ENCODE results near the gene FOXK2.
A peak's percentile ranks its signal among the peaks of the same experiment; 100 is the strongest.

Gene FOXK2

GRCh38 chr17:82589851-82590180, 70.3 kb downstream of the FOXK2 start:
- Mint-ChIP-seq H3K36me3 (ENCODE audit: low read depth) (peaks cover 59% of the 10 kb centered on the region), H3K27ac (no peak overlapping the region), H3K9me3 (no peaks in the 10 kb centered on the region), H3K27me3 (no peaks in the 10 kb centered on the region), H3K4me3 (no peak overlapping the region), H3K4me1 (ENCODE audit: low read depth) (peaks cover 43% of the 10 kb centered on the region)
- intact Hi-C loops (cut with micrococcal nuclease): no loop called here

GRCh38 chr17:82590216-82590615, 70.7 kb downstream of the FOXK2 start:
- Mint-ChIP-seq H3K36me3 (ENCODE audit: low read depth) (peaks cover 59% of the 10 kb centered on the region), H3K4me3 (no peak overlapping the region), H3K27ac (no peak overlapping the region), H3K9me3 (no peaks in the 10 kb centered on the region), H3K27me3 (no peaks in the 10 kb centered on the region), H3K4me1 (ENCODE audit: low read depth) (peaks cover 43% of the 10 kb centered on the region)
- intact Hi-C loops (cut with micrococcal nuclease): no loop called here

GRCh38 chr17:82590881-82591539, 71.5 kb downstream of the FOXK2 start:
- Mint-ChIP-seq H3K27me3 (no peaks in the 10 kb centered on the region), H3K9me3 (no peaks in the 10 kb centered on the region), H3K27ac (peak overlapping the region; percentile 79), H3K4me1 (ENCODE audit: low read depth) (peaks cover 43% of the 10 kb centered on the region), H3K4me3 (no peak overlapping the region), H3K36me3 (ENCODE audit: low read depth) (peaks cover 59% of the 10 kb centered on the region)
- intact Hi-C loops (cut with micrococcal nuclease): no loop called here

GRCh38 chr17:82592289-82592766, 72.8 kb downstream of the FOXK2 start:
- intact Hi-C loops (cut with micrococcal nuclease): no loop called here
- Mint-ChIP-seq H3K36me3 (ENCODE audit: low read depth) (peaks cover 59% of the 10 kb centered on the region), H3K4me1 (ENCODE audit: low read depth) (peaks cover 36% of the 10 kb centered on the region), H3K4me3 (peak overlapping the region; percentile 35), H3K27me3 (no peaks in the 10 kb centered on the region), H3K27ac (peak overlapping the region; percentile 79), H3K9me3 (no peaks in the 10 kb centered on the region)

GRCh38 chr17:82592767-82593589, 73.4 kb downstream of the FOXK2 start:
- no peaks in the 10 kb centered on the region for H3K27me3 Mint-ChIP-seq
- no peaks in the 10 kb centered on the region for H3K9me3 Mint-ChIP-seq
- intact Hi-C loops (cut with micrococcal nuclease): no loop called here

GRCh38 chr17:82593590-82594087, 74.1 kb downstream of the FOXK2 start:
- intact Hi-C loops (cut with micrococcal nuclease): no loop called here
- H3K27me3 Mint-ChIP-seq: no peaks in the 10 kb centered on the region
- peak overlapping the region; percentile 62 for H3K4me3 Mint-ChIP-seq
- peaks cover 40% of the 10 kb centered on the region for H3K4me1 Mint-ChIP-seq (ENCODE audit: low read depth)
- H3K9me3 Mint-ChIP-seq: no peaks in the 10 kb centered on the region
- peaks cover 59% of the 10 kb centered on the region for H3K36me3 Mint-ChIP-seq (ENCODE audit: low read depth)
- H3K27ac Mint-ChIP-seq: peak overlapping the region; percentile 79

More at GRCh38 chr17:82592767-82593589, 73.4 kb downstream of the FOXK2 start:
- Mint-ChIP-seq H3K4me3 (peak overlapping the region; percentile 62), H3K27ac (peak overlapping the region; percentile 79), H3K36me3 (ENCODE audit: low read depth) (peaks cover 59% of the 10 kb centered on the region), H3K4me1 (ENCODE audit: low read depth) (peaks cover 34% of the 10 kb centered on the region)

- intact Hi-C loops (cut with micrococcal nuclease): no loop called here
- H3K9me3 Mint-ChIP-seq: no peaks in the 10 kb centered on the region
- H3K27ac Mint-ChIP-seq: no peak overlapping the region
- no peak overlapping the region for H3K4me3 Mint-ChIP-seq
- peaks cover 44% of the 10 kb centered on the region for H3K4me1 Mint-ChIP-seq (ENCODE audit: low read depth)
- H3K27me3 Mint-ChIP-seq: no peaks in the 10 kb centered on the region
- H3K36me3 Mint-ChIP-seq (ENCODE audit: low read depth): peaks cover 69% of the 10 kb centered on the region
Observed at GRCh38 chr17:82594571-82594970, 75.0 kb downstream of the FOXK2 start.

- intact Hi-C loops (cut with micrococcal nuclease): no loop called here
- no peaks in the 10 kb centered on the region for H3K9me3 Mint-ChIP-seq
- H3K36me3 Mint-ChIP-seq (ENCODE audit: low read depth): peaks cover 82% of the 10 kb centered on the region
- no peak overlapping the region for H3K4me3 Mint-ChIP-seq
- H3K4me1 Mint-ChIP-seq (ENCODE audit: low read depth): peaks cover 41% of the 10 kb centered on the region
- no peak overlapping the region for H3K27ac Mint-ChIP-seq
- no peaks in the 10 kb centered on the region for H3K27me3 Mint-ChIP-seq
Observed at GRCh38 chr17:82595893-82596292, 76.4 kb downstream of the FOXK2 start.

GRCh38 chr17:82596296-82596695, 76.8 kb downstream of the FOXK2 start:
- H3K4me3 Mint-ChIP-seq: no peak overlapping the region
- peaks cover 37% of the 10 kb centered on the region for H3K4me1 Mint-ChIP-seq (ENCODE audit: low read depth)
- H3K27me3 Mint-ChIP-seq: no peaks in the 10 kb centered on the region
- H3K9me3 Mint-ChIP-seq: no peaks in the 10 kb centered on the region
- H3K27ac Mint-ChIP-seq: no peak overlapping the region
- H3K36me3 Mint-ChIP-seq (ENCODE audit: low read depth): peaks cover 86% of the 10 kb centered on the region
- intact Hi-C loops (cut with micrococcal nuclease): no loop called here

- Mint-ChIP-seq H3K27ac (no peak overlapping the region), H3K27me3 (no peaks in the 10 kb centered on the region), H3K9me3 (no peaks in the 10 kb centered on the region), H3K36me3 (ENCODE audit: low read depth) (peaks cover 93% of the 10 kb centered on the region), H3K4me1 (ENCODE audit: low read depth) (peaks cover 29% of the 10 kb centered on the region), H3K4me3 (no peak overlapping the region)
- intact Hi-C loops (cut with micrococcal nuclease): no loop called here
Observed at GRCh38 chr17:82596837-82597672, 77.5 kb downstream of the FOXK2 start.

GRCh38 chr17:82598256-82599119, 79.0 kb downstream of the FOXK2 start:
- Mint-ChIP-seq H3K4me3 (no peak overlapping the region), H3K27ac (peak overlapping the region; percentile 43), H3K27me3 (no peaks in the 10 kb centered on the region), H3K9me3 (no peaks in the 10 kb centered on the region), H3K4me1 (ENCODE audit: low read depth) (peaks cover 23% of the 10 kb centered on the region), H3K36me3 (ENCODE audit: low read depth) (peaks cover 100% of the 10 kb centered on the region)
- intact Hi-C loops (cut with micrococcal nuclease): no loop called here

GRCh38 chr17:82599674-82600661, 80.4 kb downstream of the FOXK2 start:
- H3K4me3 Mint-ChIP-seq: no peak overlapping the region
- H3K27ac Mint-ChIP-seq: no peak overlapping the region

More at GRCh38 chr17:82599674-82600661, 80.4 kb downstream of the FOXK2 start:
- peaks cover 29% of the 10 kb centered on the region for H3K4me1 Mint-ChIP-seq (ENCODE audit: low read depth)
- H3K36me3 Mint-ChIP-seq (ENCODE audit: low read depth): peaks cover 100% of the 10 kb centered on the region
- H3K9me3 Mint-ChIP-seq: no peaks in the 10 kb centered on the region
- intact Hi-C loops (cut with micrococcal nuclease): no loop called here
- no peaks in the 10 kb centered on the region for H3K27me3 Mint-ChIP-seq

Measured in dendritic cell treated with granulocyte-macrophage colony-stimulating factor and Interleukin-4, amounts not matched to agents 40 ng/mL and 50 ng/mL, for 4 days (primary cell).